Vagina (tissue), 2 donors: Measurements from ENCODE around the gene UBE2I. TPM values are rescaled to one million over a fixed set of nuclear protein-coding genes. Genes with fewer than 3 reads are reported as not detected.

Source experiments
- DNase-seq, 2 donors: peaks; one replicate each; pipeline ENCODE4 v3.0.0-alpha.2; 2017; ENCODE audit errors: extremely low spot score in 2 of 2
- H3K27ac ChIP-seq: fragments of 200-600 bp; sonication (generic); one replicate; pipeline ENCODE4 v1.5.1; 2019
- H3K27me3 ChIP-seq: fragments of 200-600 bp; sonication (generic); one replicate; pipeline ENCODE4 v1.5.1; 2019
- H3K36me3 ChIP-seq, 2 donors: fragments of 200-600 bp; sonication (generic); one replicate each; pipeline ENCODE4 v1.5.1; 2017 to 2019
- H3K4me1 ChIP-seq: fragments of 200-600 bp; sonication (generic); one replicate; pipeline ENCODE4 v1.5.1; 2019
- H3K4me3 ChIP-seq, 2 donors: fragments of 200-600 bp; sonication (generic); 1 replicate in 1 of 2; 2 replicates in 1 of 2; pipeline ENCODE4 v1.5.1; 2016 to 2019
- H3K9me3 ChIP-seq: fragments of 200-600 bp; sonication (generic); one replicate; pipeline ENCODE4 v1.5.1; 2019
- POLR2A ChIP-seq, 2 donors: fragments of 450-650 bp; IDR thresholded peaks; one replicate each; pipeline ENCODE4 v1.6.1; 2017; ENCODE audit warnings: antibody characterized with exemption in 2 of 2, mild to moderate bottlenecking in 2 of 2, moderate library complexity in 2 of 2
- POLR2AphosphoS5 ChIP-seq, 2 donors: sonication (generic); formaldehyde crosslinking; IDR thresholded peaks; one replicate each; pipeline ENCODE4 v1.9.0; 2017; ENCODE audit warnings: antibody characterized with exemption in 2 of 2, mild to moderate bottlenecking in 2 of 2, low read depth in 1 of 2; ENCODE audit not compliant: insufficient read depth in 1 of 2
- intact Hi-C: fragments of 100-400 bp; cut with DNase I; formaldehyde crosslinking; loops from one replicate; pipeline ENCODE4 v1.15.1; 2023
- total RNA-seq: library from RNA; depleted of rRNA; stranded (reverse); fragments of >200 nt; gene quantifications from one replicate; pipeline ENCODE4 v1.2.3, GENCODE V29; 2016
- TF ChIP-seq, protein P1 (sequence below), 3 experiments: fragments of 450-650 bp in 2 of 3; fragments of 200-600 bp in 1 of 3; sonication (generic) in 1 of 3; IDR thresholded peaks; one replicate each; pipeline ENCODE4 v1.5.1; 2017 to 2019; ENCODE audit warnings: antibody characterized with exemption in 3 of 3, mild to moderate bottlenecking in 2 of 3, moderate library complexity in 2 of 3

The UBE2I gene
- total RNA-seq, 1 donor from 2014 or later: 51.3 TPM

DNA sequence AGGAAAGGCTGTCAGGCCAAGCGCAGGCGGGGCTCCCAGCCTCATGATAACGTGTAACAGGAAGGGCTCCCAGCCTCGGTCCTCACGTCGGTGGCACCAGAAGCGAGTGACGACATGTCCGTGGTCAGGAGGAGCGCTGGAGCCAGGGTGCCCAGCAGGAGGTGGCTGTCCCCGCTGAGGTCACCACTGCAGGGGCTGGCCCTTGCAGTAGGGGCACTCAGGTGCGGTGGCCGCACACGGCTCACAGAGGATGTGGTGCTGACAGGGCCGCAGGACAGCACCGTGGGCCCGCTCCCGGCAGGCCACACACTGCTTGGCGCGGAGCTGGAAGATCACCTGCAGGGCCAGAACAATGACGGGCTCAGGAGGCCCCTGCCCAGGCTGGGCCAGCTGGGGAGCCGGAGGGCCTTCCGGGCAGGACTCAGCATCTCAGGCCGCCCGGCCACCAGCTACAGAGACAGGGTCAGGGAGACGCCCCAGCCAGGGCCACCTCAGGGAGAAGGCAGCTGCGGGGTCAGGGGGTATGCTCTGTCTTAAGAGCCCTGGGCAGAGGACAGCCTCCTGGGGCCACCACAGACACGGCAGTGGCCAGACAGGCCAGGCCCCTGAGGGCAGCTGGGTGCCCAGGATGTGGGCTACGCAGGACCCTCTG lies 56.8 kb downstream of the UBE2I start:
- no peaks in the 10 kb centered on the region for H3K27me3 ChIP-seq
- H3K27ac ChIP-seq: no peak overlapping the region
- intact Hi-C loops: loop anchor here (10.0 kb wide), 1 partner anchor 49 kb away; the partner anchor contains the start of gene UNKL
- no peaks in the 10 kb centered on the region for H3K9me3 ChIP-seq
- TF ChIP-seq POLR2A (IDR thresholded peaks at IDR 0.05) (no peak), POLR2AphosphoS5 (IDR thresholded peaks at IDR 0.05; ENCODE audit: insufficient read depth in 1 of 2, low read depth in 1 of 2) (no peak)
- TF ChIP-seq, protein P1, sequence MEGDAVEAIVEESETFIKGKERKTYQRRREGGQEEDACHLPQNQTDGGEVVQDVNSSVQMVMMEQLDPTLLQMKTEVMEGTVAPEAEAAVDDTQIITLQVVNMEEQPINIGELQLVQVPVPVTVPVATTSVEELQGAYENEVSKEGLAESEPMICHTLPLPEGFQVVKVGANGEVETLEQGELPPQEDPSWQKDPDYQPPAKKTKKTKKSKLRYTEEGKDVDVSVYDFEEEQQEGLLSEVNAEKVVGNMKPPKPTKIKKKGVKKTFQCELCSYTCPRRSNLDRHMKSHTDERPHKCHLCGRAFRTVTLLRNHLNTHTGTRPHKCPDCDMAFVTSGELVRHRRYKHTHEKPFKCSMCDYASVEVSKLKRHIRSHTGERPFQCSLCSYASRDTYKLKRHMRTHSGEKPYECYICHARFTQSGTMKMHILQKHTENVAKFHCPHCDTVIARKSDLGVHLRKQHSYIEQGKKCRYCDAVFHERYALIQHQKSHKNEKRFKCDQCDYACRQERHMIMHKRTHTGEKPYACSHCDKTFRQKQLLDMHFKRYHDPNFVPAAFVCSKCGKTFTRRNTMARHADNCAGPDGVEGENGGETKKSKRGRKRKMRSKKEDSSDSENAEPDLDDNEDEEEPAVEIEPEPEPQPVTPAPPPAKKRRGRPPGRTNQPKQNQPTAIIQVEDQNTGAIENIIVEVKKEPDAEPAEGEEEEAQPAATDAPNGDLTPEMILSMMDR (IDR thresholded peaks at IDR 0.05): no peak
- H3K4me1 ChIP-seq: no peaks in the 10 kb centered on the region
- H3K4me3 ChIP-seq: no peak overlapping the region
- peaks cover 0 to 66% of the 10 kb centered on the region in 2 donors for H3K36me3 ChIP-seq
- no peak for DNase-seq

DNA sequence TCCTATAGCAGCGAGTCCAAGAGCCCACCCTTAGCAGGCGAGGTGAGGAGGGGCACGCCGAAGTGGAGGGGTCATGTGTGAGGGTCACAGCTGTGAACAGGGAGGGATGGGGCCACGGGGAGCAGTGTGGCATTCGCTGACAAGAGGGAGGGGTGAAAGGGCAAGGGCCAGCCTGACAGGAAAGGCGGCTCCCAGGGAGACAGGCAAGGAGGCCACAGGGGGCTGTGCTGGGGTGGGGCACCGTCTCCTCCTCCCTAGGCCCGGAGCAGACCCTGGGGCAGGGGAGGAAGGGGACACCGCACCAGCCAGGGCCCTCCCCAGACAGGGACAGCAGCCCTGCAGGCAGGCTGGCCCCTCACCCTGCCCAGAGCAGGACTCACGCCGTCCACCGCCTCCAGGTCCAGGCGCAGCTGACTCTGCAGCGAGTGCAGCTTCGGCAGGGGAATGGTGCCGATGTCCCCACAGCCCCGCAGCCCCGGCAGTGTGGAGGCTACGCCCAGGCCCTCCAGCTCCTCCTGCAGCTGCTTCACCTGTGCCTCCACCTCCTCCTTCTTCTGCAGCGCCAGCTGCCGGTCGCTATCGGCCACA lies 57.4 kb downstream of the UBE2I start:
- TF ChIP-seq, protein P1 (IDR thresholded peaks at IDR 0.05): no peak
- TF ChIP-seq POLR2AphosphoS5 (IDR thresholded peaks at IDR 0.05; ENCODE audit: insufficient read depth in 1 of 2, low read depth in 1 of 2) (no peak), POLR2A (IDR thresholded peaks at IDR 0.05) (no peak)
- H3K36me3 ChIP-seq: peaks cover 0 to 61% of the 10 kb centered on the region in 2 donors
- no peak for DNase-seq
- H3K9me3 ChIP-seq: no peaks in the 10 kb centered on the region
- no peaks in the 10 kb centered on the region for H3K4me1 ChIP-seq
- H3K27ac ChIP-seq: no peak overlapping the region
- no peak overlapping the region for H3K4me3 ChIP-seq
- intact Hi-C loops: loop anchor here (10.0 kb wide), 1 partner anchor 48 kb away; the partner anchor contains the start of gene UNKL
- no peaks in the 10 kb centered on the region for H3K27me3 ChIP-seq

DNA sequence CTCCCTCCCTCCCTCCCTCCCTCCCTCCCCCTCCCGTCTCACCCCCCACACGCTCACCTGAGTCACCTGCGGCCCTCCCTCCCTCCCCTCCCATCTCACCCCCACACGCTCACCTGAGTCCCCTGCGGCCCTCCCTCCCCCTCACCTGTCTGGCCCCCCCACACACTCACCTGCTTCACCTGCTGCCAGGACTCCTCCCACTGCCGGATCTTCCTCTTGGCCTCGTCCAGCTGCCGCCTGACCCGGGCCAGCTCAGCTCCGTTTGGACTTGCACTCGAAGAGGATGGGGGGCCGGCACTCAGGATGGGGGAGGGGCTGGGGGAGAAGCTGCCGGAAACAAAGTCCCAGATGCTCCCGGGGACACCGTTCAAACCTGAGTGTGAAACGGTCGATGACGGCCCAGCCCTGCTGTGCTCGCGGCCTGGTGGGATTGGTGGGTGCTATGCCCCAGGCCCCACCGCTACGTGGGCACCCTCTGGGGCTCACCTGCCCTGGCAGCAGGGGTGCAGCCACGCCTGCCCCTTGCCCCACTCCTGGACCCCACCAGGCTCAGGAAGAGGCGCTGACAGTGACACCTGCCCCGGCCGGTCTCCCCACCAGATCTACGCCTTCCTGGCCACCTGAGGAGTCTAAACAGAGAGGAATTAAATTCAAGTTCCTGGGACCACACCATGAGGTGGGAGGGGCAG lies 58.2 kb downstream of the UBE2I start:
- Histone ChIP-seq H3K36me3 (peaks cover 0 to 53% of the 10 kb centered on the region in 2 donors), H3K4me3 (no peak overlapping the region), H3K27ac (no peak overlapping the region), H3K4me1 (no peaks in the 10 kb centered on the region), H3K9me3 (no peaks in the 10 kb centered on the region), H3K27me3 (no peaks in the 10 kb centered on the region)
- DNase-seq: no peak
- TF ChIP-seq, protein P1 (IDR thresholded peaks at IDR 0.05): no peak
- no peak for TF ChIP-seq POLR2AphosphoS5 (IDR thresholded peaks at IDR 0.05; ENCODE audit: insufficient read depth in 1 of 2, low read depth in 1 of 2)
- intact Hi-C loops: loop anchor here (10.0 kb wide), 1 partner anchor 47 kb away; the partner anchor contains the start of gene UNKL

DNA sequence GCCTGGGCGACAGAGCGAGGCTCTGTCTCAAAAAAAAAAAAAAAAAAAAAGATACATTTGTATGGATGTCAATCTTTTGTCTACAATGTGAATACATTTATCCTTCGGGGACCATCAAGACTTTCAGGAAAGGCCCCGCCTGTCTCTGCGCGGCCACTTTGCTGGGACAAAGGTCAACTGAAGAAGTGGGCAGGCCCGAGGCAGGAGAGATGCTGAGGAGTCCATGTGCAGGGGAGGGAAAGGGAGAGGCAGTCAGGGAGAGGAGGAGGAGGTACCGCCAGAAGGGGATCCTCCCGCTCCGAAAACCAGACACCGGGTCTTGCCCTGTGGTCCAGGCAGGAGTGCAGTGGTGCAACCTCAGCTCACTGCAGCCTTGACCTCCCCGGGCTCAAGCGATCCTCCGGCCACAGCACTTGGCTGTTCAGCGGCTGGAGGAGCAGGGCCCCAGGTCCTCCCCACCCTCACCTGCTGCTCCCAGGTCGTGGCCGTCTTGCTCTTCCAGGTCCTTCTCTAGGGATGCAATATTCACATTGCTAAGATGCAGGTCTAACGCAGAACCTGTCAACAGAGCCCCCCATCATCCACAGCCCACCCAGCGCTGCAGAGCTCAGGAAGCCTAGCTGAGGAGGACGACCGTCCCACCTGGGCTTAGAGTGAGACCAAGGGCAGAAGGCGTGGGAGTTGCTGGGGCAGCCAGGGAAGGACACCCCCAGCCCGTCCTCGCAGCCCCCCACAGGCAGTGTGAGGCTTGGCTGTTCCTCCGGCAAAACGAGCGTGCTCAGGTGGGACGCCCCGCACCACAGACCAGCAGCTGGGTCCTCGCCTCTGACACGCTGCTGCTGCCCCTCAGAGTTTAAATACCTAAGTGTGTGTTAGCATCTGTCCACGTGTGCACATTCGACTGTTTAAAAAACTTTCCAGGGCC lies 61.9 kb downstream of the UBE2I start:
- Histone ChIP-seq H3K9me3 (no peaks in the 10 kb centered on the region), H3K4me1 (no peaks in the 10 kb centered on the region), H3K36me3 (peaks cover 0 to 42% of the 10 kb centered on the region in 2 donors), H3K4me3 (no peak overlapping the region), H3K27me3 (no peaks in the 10 kb centered on the region), H3K27ac (no peak overlapping the region)
- DNase-seq: no peak
- TF ChIP-seq, protein P1 (IDR thresholded peaks at IDR 0.05): no peak
- TF ChIP-seq POLR2A (IDR thresholded peaks at IDR 0.05) (no peak), POLR2AphosphoS5 (IDR thresholded peaks at IDR 0.05; ENCODE audit: insufficient read depth in 1 of 2, low read depth in 1 of 2) (no peak)
- intact Hi-C loops: no loop called here
